GM18511 (cell line): Measurements from ENCODE around the gene THEMIS.
"Not testable (repeated sequence)": the region's sequence is repeated elsewhere in the genome, so short reads cannot be mapped to it uniquely, and the experiment has no call there.

Source experiments
- ATAC-seq: cut with Tn5 transposase; IDR thresholded peaks from one replicate; pipeline ENCODE4 v1.9.1; 2021; ENCODE audit warnings: mild to moderate bottlenecking, moderate library complexity; ENCODE audit not compliant: unreplicated experiment

THEMIS gene, protein sequence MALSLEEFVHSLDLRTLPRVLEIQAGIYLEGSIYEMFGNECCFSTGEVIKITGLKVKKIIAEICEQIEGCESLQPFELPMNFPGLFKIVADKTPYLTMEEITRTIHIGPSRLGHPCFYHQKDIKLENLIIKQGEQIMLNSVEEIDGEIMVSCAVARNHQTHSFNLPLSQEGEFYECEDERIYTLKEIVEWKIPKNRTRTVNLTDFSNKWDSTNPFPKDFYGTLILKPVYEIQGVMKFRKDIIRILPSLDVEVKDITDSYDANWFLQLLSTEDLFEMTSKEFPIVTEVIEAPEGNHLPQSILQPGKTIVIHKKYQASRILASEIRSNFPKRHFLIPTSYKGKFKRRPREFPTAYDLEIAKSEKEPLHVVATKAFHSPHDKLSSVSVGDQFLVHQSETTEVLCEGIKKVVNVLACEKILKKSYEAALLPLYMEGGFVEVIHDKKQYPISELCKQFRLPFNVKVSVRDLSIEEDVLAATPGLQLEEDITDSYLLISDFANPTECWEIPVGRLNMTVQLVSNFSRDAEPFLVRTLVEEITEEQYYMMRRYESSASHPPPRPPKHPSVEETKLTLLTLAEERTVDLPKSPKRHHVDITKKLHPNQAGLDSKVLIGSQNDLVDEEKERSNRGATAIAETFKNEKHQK

DNA sequence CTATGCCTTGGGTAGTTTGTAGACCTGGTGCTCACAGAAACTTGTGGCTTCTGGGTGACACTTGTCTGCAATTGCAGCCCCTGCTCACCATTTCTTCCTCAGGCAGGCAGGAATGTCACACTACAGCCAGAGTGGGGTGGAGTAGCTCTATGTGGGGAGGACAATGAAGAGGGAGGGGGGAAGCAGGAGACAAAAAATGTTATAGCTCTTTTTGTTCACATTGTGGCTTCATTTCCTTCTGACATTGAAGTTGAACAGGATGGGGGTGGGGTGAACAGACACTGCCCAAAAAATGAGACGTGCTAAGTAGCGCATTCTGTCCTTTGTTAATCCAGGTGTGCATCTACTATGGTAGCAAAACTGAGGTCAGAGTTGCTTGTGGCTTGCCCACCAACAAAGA, at the start of gene THEMIS:
Gene THEMIS, minus strand, starts transcription at position 124 of the 400 bp plus-strand sequence. CDS start 126 bp downstream, outside the sequence.
- no peak for ATAC-seq

DNA sequence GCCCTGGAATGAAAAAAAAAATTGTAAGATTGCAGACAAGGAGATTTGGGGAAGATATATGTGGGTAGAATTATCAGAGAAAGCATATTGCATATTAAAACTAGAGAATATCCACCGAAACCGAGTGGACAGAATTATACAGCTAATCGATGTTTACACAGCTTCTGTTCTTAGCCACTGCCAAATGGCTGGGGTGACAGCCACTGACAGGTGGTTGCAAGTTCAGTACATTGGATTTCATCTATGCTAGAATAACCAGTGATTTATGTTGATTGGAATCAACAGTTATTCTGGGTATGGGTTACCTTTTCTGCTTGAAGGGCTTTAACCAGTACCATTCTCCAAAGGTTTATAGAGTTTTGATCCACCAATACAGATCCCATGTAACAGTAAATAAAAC, 48.4 kb upstream of the THEMIS start:
- no peak for ATAC-seq

DNA sequence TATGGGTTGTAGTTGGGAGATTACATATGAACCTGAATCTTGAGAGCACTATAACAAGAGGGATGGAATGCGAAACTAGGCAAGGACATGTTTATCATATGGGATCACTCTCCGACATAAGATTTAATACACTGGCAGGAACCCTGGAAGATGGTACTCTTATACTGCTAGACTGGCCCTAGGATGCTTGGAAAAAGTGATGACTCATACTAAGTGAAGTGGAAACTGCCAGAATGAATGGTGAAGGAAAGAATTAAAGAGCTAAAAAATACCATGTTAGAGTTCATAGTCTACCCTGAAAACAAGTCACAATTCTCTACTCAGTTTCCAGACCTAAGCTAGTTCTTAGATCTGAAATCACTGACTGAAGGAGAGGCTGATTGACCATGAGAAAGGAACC, 45.5 kb upstream of the THEMIS start:
- no peak for ATAC-seq

DNA sequence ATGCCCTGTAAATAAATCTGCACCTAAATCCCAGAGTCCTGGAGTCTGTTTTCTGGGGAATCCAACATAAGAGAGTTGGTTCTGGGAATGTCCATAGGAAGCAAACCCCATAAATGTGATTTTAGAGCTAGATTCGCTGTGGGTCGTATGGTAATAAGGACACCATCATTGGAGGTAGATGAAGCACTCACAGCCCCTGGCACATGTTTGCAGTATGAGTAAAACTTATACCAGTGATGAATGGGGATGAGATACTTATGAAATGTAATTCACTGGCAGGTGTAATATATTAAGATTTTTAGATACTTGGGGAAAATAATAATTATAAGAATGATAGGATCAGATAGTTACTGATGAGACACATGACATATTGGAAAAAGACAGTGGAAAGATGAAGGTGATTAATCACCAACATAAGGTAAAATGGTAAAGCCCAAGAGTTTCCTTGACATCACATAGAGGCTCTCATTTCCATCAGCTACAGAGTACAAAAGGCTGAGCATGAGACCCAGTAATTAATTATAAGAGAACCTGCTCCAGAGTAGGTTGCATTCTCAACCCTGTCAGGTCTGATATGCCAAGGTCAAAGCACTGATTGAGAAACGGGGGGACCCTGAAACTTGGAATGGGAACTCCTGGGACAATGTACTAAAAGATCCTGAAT, 44.7 kb upstream of the THEMIS start:
- ATAC-seq: no peak

DNA sequence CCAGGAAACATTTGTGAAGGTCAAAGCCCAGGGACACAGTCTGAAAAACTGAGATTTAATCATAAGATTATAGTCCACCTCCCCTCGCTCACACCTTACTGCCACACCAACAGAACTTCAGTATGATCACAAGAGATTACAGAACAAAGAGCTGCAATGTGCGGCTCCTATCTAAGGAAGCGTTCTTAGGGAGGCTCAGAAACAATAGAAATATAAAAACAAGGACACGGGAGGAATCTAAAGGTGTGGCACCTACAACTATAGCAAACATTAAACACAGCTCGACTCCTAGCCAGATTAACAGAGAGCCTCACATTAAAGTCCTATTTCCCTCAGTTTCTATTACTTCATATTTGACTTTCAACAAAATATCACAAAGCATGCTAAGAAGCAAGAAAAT, 40.4 kb upstream of the THEMIS start:
- no peak for ATAC-seq

DNA sequence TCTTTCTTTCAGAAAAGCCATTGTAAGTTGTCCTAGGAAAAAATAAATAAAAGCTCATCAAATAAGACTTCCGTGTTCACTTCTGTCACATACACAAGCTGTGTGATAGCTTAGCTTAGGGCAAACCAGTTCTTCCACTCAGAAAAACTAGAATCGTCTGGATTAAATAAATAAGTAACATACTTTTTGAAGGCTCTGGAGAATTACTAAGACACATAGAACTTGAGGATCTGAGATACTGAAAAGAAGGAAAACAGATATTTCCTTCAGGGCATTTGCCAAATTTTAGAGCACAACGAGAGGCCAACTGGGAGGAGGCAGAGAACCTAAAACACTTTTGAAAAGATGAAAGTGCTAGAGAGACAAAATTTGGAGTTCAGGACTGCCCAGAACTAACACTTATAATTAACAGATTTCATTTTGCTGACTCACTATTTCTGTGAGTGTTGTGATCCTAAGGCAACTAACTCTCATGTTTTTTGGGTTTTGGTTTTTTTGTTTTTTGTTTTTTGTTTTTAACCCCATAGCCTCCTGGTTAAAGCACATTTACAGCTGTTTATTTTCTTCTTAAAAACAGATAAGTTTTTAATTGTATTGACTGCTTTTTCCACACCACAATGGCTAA, 38.7 kb upstream of the THEMIS start:
- no peak for ATAC-seq

DNA sequence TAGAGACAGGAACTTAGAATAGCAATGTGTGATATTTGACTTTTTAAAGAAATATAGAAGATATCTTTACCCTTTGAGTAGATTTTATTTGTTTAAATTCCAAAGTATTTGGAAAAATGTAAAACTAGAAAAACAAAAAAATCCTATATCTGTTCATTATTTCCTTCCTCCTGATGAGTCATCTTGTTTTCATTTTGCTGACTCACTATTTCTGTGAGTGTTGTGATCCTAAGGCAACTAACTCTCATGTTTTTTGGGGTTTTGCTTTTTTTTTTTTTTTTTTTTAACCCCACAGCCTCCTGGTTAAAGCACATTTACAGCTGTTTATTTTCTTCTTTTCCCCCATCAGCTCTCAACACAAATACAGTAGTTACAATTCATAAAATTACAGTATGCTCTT, 37.8 kb upstream of the THEMIS start:
- no peak for ATAC-seq

DNA sequence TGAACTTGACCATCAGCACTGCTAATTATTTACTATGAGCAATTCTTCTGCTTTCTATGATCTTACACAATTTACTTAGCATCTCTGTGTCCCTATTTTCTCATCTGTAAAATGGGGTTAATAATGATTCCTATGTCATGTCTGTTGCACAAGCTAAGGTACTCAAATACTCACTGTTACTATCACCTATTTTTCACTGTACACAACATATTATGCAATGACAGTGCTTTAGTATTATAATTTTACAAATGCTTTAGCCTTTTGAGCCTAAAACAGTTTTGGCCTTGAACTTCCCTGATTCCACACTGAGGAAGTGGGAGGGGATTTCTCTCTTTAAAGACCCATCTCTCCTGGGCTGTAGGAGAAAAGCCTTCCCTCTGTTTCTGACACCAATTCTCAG, 36.9 kb upstream of the THEMIS start:
- ATAC-seq: no peak

DNA sequence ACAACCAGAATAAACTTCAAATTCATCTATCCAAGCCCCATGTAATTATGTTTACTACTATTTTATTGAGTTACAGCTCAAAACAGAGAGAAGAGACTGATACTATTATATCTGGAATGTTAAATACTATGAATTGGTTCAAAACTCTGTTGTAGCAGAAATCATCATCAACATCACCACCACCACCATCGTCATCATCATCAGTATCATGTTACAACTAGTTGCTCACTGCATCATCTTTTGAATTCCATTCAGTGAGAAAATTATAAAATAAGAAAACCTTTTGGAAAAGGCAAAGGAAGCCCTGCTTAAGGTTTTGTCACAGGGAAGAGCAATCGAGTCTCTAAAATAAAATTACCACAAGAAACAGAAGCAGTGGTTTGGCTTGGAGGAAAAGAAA, 36.2 kb upstream of the THEMIS start:
- ATAC-seq: no peak

DNA sequence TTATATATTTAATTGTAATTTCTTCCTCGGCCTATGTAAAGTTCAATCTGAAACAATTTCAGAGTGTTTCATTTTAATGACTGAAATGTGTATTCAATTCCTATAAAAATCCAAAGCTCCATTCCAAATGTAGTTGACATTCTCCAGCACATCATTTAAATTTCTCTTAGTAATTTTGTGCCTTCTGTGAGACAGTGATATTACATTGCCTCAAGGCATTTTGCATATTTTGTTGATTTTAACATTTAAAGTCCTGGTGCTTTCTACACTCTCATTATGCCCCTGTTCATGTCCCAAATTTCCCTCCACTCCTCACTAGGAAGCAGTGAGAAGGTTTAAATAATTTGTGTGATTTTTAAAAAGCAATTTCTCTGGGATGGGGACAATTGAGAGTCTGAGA, 34.1 kb upstream of the THEMIS start:
- ATAC-seq: no peak

DNA sequence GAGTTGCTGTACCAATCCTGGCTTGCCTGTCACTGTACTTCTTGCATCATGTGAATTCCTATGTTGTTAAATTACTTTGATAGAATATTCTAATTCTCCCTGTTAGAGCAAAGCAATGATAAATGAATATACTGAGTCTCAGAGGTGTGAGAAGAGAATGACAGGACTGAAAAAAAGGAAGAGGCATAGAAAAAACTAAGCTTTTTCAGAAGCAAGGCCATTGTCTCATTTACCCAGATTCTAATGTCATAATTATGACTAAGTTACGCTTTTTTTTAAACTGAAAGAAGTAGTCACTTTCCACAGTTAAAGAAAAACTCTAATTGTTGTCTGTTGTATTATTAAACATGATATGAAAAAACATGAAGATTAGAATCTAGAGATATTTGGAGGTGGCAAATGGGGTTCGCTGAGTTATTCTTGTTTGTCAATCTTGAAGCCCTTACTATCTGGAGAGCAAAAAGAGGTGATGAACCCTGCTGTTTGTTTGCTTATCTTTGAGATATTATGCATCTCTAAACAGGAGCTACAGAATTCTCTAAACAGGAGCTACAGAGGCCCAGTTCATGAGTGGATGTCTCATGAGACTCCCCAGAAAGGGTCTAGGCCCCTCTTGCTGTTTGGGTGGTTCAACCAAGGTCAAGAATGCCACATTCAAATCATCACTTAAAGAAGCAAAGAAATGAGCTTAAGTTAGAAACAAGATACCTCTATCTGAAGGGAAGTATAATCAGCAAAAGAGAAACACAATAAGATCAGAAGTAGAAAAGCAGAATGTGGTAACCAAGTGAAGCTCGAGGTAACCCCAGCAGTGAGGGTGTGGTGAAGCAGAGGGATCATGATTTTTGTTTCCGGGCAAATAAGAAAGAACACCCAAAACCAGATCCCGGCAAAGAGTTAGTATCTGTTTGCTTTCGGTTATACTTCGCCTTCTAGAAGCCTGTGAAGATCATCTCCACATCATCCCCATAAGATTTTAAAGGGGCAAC, 33.3 kb upstream of the THEMIS start:
- ATAC-seq: no peak

DNA sequence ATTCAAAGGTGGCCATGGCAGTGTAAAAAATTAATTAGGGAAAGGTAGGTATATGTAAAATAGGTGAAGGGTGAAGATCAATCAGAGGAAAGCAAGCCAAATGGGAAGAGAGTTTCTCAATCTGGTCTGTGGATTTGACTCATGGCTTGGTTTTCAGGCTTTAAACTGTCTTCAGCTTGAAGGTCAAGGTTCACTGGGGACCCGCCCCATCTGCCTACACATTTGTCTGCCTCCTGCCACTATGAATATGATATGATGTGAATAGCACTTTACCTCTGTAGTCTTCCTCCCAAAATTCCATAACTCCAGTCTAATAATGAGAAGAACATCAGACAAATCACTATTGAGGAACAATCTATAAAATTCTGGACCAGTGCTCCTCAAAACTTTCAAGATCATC, 32.3 kb upstream of the THEMIS start:
- no peak for ATAC-seq

DNA sequence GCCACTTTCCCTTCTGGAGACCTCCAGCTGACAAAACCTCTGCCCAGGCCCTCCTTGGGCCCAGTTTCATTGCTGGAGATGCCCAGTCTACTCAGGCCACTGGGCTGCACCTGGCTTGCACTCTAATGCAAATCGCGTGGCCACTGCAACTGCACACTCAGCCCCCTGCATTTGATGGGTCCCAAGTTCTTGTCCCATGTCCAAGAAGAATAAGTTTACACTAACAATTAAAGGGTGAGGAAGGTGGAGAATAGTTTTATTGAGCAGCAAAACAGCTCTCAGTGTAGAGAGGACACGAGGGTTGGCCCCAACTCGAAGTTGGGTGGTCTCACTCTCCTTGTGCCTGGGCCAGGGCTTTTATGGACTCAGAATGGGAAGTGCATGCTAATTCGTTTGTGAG, 31.9 kb upstream of the THEMIS start:
- ATAC-seq: no peak

DNA sequence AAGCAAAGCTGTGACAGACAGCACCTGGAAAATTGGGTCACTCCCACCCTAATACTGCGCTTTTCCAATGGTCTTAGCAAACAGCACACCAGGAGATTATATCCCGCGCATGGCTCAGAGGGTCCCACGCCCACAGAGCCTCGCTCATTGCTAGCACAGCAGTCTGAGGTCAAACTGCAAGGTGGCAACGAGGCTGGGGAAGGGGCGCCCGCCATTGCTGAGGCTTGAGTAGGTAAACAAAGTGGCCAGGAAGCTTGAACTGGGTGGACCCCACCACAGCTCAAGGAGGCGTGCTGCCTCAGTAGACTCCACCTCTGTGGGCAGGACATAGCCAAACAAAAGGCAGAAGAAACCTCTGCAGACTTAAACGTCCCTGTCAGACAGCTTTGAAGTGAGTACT, 25.6 kb upstream of the THEMIS start:
- not testable (repeated sequence) for ATAC-seq

DNA sequence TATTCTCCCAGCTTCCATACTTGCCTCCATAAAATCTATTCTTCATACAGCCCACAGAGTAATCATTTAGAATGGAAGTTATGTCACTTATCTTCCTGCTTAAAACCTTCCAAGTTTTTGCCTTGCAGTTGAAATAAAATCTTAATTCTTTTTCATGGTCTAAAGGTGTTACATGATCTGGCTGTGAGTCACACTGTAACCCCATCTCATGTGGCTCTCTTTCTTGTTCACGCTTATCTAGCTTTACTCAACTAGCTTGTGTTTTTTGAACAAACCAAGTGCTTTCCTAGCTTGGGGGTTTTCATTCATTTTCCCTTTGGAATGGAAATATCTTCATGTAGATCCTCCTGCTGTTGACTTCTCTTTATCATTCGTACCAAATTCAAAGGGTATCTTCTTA, 23.6 kb upstream of the THEMIS start:
- no peak for ATAC-seq

DNA sequence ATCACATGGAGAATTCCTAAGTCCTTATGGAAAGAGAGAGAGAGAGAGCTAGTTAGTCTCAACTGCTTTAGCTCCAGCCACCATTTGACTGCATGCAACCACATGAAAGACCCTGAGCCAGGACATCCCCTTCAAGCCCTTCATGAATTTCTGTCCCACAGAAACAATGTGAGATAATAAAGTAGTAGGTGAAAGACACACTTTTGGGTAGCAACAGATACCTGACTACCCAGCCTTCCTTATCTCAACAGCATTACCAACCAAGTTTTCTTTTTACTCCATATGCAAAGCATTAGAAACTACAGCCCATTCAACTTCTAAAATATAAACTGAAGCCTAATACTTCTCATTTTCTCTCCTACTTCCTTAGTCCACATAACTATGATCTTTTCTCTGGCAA, 23.2 kb upstream of the THEMIS start:
- no peak for ATAC-seq

DNA sequence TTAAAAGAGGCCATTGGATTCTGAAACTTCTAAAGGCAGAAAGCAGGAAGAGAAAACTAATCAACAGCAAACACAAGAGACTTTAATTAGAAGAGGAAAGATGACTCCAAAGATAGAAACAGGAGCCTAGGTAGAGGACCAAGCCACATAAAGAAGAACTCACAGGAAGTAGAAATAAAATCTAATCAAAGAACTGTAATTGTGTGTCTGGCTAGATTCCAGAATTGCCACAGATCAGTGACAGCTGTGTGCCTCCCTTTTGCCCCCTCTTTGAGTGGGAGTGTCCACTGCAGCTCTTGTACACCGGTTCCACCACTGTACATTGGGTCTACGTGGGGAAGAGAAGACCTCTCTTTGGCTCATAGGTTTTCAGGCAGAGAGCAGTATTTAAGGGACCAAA, 22.3 kb upstream of the THEMIS start:
- ATAC-seq: no peak

DNA sequence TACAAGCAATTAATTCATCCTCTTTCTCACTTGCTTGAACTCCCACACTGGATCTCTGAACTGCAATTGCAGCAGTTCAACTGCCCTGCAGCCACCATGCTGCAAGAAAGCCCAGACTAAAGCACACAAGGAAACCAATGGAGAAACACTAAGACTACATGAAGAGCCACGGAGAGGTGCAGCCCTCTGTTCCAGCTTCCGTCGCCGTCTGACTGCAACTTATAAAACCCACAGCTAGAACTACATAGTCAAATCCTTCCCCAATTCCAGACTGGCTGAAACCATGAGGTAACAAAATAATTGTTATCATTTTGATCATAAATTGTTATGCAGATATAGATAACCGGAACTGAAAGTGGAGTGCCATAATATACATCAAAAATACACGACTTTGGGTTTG, 21.1 kb upstream of the THEMIS start:
- ATAC-seq: no peak

DNA sequence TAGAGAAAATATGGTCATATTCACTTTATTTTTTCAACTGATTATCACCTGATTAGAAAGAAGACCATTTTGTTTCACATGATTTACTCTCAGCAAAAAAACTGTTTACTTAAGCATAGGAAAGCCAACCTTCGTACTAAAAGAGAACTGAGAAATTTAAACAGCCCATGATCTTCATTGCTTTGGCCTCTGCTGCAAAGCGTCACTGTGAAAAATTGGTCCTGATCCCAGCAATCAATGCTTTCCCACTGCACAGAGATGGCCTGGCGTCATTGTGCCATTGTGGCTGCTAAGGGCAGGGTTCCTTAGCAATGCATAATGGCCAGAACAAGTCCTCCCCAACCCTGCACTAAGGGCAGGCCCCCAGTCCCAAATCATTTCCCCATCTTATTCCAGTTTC, 19.9 kb upstream of the THEMIS start:
- no peak for ATAC-seq
